ENCODE results near the gene OR2T4.

Gene OR2T4

DNA sequence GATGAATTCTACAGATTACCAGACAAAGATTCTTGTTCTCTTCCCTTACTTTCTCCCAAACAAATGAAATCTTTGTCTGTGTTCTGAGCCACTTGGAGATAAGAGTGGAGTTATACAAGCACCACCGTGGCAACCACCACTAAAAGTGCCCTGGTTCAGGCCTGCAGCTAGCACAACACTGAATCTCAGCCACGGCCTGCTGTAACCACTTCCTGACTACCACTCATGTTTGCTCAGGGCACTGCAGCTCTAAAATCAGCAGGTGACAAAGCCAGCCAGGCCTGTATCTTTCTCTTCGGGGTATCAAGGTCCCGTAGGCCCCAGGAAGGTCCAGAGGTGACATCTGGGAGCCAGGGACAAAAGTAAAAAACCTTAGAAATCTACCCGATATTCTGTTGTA, 10.9 kb downstream of the OR2T4 start:
- TF ChIP-seq, protein P1, sequence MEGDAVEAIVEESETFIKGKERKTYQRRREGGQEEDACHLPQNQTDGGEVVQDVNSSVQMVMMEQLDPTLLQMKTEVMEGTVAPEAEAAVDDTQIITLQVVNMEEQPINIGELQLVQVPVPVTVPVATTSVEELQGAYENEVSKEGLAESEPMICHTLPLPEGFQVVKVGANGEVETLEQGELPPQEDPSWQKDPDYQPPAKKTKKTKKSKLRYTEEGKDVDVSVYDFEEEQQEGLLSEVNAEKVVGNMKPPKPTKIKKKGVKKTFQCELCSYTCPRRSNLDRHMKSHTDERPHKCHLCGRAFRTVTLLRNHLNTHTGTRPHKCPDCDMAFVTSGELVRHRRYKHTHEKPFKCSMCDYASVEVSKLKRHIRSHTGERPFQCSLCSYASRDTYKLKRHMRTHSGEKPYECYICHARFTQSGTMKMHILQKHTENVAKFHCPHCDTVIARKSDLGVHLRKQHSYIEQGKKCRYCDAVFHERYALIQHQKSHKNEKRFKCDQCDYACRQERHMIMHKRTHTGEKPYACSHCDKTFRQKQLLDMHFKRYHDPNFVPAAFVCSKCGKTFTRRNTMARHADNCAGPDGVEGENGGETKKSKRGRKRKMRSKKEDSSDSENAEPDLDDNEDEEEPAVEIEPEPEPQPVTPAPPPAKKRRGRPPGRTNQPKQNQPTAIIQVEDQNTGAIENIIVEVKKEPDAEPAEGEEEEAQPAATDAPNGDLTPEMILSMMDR (IDR thresholded peaks at IDR 0.05), result no peak
- TF ChIP-seq ZFX (IDR thresholded peaks at IDR 0.05; ENCODE audit: borderline replicate concordance), result no peak
- H3K27ac ChIP-seq, result no peak overlapping the region

DNA sequence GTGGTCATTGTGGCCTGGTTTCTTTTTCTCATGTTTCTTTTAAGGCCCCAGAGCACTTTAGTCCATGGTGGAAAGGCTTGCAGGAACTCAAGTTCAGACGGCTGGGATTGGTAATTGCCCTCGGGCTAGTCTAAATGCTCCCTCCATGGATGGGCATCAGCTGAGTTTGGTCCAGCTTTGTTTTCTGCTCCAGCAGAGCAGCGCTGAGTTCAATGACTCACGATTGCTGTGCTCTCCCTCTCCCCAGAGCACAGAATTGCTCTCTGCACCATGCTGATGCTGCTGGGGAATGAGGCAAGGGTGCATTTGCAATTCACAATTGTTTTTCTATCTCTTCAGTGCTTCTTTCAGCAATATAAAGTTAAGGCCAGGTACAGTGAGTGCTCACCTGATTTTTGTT, 12.3 kb downstream of the OR2T4 start:
- TF ChIP-seq, protein P1 (IDR thresholded peaks at IDR 0.05), result no peak
- no peak for TF ChIP-seq ZFX (IDR thresholded peaks at IDR 0.05; ENCODE audit: borderline replicate concordance)

DNA sequence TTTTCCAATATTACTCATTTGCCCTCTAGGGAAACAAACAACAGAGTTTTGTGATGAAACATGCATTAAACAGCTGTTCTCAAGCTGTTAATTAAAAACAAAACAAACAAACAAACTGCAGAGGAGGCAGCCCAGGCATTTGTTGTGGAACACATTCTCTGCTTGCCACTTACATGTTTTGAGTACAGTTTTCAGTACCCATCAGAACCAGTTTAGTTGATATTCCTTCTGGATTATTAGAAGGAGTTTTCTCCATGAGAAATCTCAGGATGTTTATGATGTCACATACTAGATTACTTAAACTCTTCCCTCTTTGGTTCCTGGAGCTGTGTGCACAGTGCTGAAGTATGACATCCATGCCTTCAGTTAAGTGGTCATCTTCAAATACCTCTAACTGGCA, 14.0 kb downstream of the OR2T4 start, which contains the start of gene OR2T6:
TSS of gene OR2T6 (plus strand) at position 301 of the 400 bp plus-strand sequence. CDS start 11,863 bp downstream, outside the sequence.
- TF ChIP-seq, protein P1 (IDR thresholded peaks at IDR 0.05), result no peak
- TF ChIP-seq ZFX (IDR thresholded peaks at IDR 0.05; ENCODE audit: borderline replicate concordance), result no peak

More for the DNA sequence above, 12.3 kb downstream of the OR2T4 start:
- H3K27ac ChIP-seq, result no peak overlapping the region

DNA sequence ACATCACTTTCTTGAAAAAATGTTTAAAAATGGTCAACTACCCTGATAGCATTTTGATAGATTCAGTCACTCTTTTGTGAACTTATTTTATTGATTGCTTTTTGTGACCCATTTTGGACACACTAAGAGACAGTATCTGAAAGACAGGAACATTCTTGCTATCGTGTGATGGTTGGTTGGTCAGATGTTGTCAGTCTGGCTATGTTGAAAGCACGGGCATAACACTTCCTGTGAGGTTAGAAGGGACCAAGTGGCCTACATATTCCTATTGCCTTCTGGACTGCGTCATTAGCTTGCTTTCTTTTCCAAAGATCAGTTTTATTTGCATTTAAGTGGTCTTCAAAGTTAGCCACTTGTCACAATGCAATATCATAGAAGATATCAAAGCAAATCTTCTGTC, 15.5 kb downstream of the OR2T4 start:
- no peak for TF ChIP-seq ZFX (IDR thresholded peaks at IDR 0.05; ENCODE audit: borderline replicate concordance)
- H3K27ac ChIP-seq, result no peak overlapping the region

More for the DNA sequence above, 14.0 kb downstream of the OR2T4 start, which contains the start of gene OR2T6:
- H3K27ac ChIP-seq, result no peak within 1 kb of the TSS

DNA sequence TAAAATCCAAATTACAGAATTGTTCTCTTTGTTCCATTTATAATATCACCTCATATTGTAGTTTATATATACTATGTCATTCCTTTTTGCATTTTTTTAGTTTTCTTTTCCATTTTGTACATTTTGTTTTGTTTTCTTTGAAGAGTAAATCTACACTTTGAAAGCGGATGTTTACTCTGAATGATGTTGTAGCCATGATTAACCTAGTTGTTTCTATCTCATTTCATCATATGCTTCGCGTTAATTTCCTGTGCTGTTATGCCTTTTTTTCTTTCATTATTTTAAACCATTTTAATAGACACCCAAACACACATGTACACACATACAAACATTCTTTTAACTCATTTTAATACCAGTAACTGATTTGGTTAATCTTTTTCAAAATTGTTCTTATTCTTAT, 19.4 kb downstream of the OR2T4 start:
- TF ChIP-seq ZFX (IDR thresholded peaks at IDR 0.05; ENCODE audit: borderline replicate concordance), result no peak
- TF ChIP-seq, protein P1 (IDR thresholded peaks at IDR 0.05), result no peak
- no peak overlapping the region for H3K27ac ChIP-seq

DNA sequence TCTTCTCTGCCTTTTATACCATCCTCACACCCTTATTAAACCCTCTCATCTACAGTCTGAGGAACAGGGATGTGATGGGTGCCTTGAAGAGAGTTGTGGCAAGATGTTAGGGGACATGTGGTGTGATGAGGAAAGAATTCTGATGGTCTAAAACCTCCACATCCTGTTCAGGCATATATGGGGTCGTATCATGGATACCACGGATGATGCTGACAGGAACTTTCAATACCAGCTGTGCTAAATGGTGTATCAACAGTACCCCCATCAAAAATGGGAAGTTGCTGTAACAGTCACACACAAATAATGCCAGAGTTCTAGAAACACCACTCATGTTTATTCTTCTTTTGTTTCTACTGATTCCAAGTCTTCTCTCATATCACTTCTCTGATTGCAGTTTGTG, 27.0 kb downstream of the OR2T4 start:
- no peak overlapping the region for H3K27ac ChIP-seq
- TF ChIP-seq ZFX (IDR thresholded peaks at IDR 0.05; ENCODE audit: borderline replicate concordance), result no peak
- TF ChIP-seq, protein P1 (IDR thresholded peaks at IDR 0.05), result no peak

DNA sequence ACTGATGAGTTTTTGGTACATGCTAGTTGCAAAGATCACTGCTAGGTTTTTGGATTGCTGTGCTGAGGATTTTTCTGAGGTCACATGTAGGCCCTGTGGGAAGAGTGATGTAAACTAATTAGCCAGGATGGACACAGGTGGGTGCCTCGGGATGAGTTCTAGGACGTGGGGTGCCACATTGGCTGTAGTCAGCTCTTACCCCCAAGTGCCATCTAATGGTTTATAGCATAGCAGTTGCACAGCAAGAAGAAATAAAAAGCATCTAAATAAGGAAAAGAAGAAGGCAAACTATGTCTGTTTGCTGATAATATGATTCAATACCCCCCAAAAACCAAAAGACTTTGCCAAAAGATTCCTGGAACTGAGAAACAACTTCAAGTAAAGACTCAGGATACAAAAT, 31.6 kb downstream of the OR2T4 start:
- H3K27ac ChIP-seq, result no peak overlapping the region
- TF ChIP-seq, protein P1 (IDR thresholded peaks at IDR 0.05), result no peak
- TF ChIP-seq ZFX (IDR thresholded peaks at IDR 0.05; ENCODE audit: borderline replicate concordance), result no peak

DNA sequence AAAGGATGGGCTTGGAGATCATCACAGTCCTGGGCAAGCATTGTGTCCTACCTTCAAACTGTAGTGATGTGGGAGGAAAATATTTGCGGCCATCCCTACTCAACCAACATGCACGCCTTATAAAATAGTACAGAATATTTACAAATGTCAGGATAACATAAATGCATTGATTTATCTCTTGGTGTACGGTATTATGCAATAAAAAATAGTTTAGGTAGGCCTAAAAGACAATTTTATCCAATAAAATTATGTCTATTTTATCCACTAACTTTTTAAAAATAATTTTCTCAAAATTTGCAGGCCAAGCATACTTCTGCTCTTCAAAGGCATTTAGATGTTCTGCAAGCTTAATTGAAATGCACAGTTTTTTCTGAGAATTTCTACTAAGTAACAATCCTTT, 41.3 kb downstream of the OR2T4 start, which contains the start of gene OR2T1:
TSS of gene OR2T1 (plus strand) at position 301 of the 400 bp plus-strand sequence. CDS start 3,100 bp downstream, outside the sequence.
- no peak for TF ChIP-seq ZFX (IDR thresholded peaks at IDR 0.05; ENCODE audit: borderline replicate concordance)
- TF ChIP-seq, protein P1 (IDR thresholded peaks at IDR 0.05), result no peak
- H3K27ac ChIP-seq, result no peak within 1 kb of the TSS

All from 22Rv1 (cell line).